Keratinocyte (primary cell): ENCODE data around the gene STPG4. TPM values are rescaled to one million over a fixed set of nuclear protein-coding genes. Genes with fewer than 3 reads are reported as not detected.

Experiments used
- DNase-seq: peaks from one replicate; pipeline ENCODE4 v3.0.0-alpha.2; 2011; ENCODE audit warnings: low read depth, missing footprints, low spot score
- FAIRE-seq: peaks from 2 replicates; lab custom pipeline; 2011; peaks lifted over from hg19 to GRCh38; lab: Jason Lieb, UNC
- H2AFZ ChIP-seq: 2 replicates; pipeline ENCODE4 v1.6.0; 2012; ENCODE audit warnings: low read length, control low read depth, inconsistent platforms; ENCODE audit not compliant: control insufficient read depth
- H3K27ac ChIP-seq: 2 replicates; pipeline ENCODE4 v1.5.1; 2011; ENCODE audit warnings: low read length; ENCODE audit not compliant: control insufficient read depth, insufficient read depth
- H3K27me3 ChIP-seq: 3 replicates; pipeline ENCODE4 v1.6.0; 2011; ENCODE audit warnings: low read length; ENCODE audit not compliant: control insufficient read depth, insufficient read depth; ENCODE audit errors: extremely low read depth
- H3K36me3 ChIP-seq, 2 experiments: 2 replicates in 1 of 2; 3 replicates in 1 of 2; pipeline ENCODE4 v1.5.1; 2011; ENCODE audit warnings: low read length in 2 of 2, mild to moderate bottlenecking in 1 of 2; ENCODE audit not compliant: control insufficient read depth in 2 of 2, insufficient read depth in 2 of 2; ENCODE audit errors: extremely low read depth in 1 of 2
- H3K4me1 ChIP-seq: 3 replicates; pipeline ENCODE4 v1.5.1; 2011; ENCODE audit warnings: low read length; ENCODE audit not compliant: control insufficient read depth, insufficient read depth; ENCODE audit errors: extremely low read depth
- H3K4me2 ChIP-seq: 3 replicates; pipeline ENCODE4 v1.6.0; 2011; ENCODE audit warnings: low read depth, low read length; ENCODE audit not compliant: control insufficient read depth, insufficient read depth; ENCODE audit errors: extremely low read depth
- H3K4me3 ChIP-seq, 3 experiments: fragments of 200-600 bp in 1 of 3; sonication (generic) in 1 of 3; 2 replicates in 2 of 3; 3 replicates in 1 of 3; pipeline ENCODE4 v1.5.1; 2011 to 2016; ENCODE audit warnings: low read length in 3 of 3, mild to moderate bottlenecking in 3 of 3, control low read depth in 2 of 3, inconsistent platforms in 1 of 3, low read depth in 1 of 3, mixed read lengths in 1 of 3, mixed run types in 1 of 3, moderate library complexity in 1 of 3; ENCODE audit not compliant: control insufficient read depth in 2 of 3, insufficient read depth in 2 of 3; ENCODE audit errors: extremely low read depth in 1 of 3
- H3K79me2 ChIP-seq: 2 replicates; pipeline ENCODE4 v1.6.0; 2012; ENCODE audit warnings: low read length; ENCODE audit not compliant: control insufficient read depth, insufficient read depth
- H3K9ac ChIP-seq: 3 replicates; pipeline ENCODE4 v1.6.0; 2011; ENCODE audit warnings: low read length; ENCODE audit not compliant: control insufficient read depth, insufficient read depth; ENCODE audit errors: extremely low read depth
- H3K9me1 ChIP-seq: 3 replicates; pipeline ENCODE4 v1.6.0; 2011; ENCODE audit warnings: low read length; ENCODE audit not compliant: control insufficient read depth, insufficient read depth; ENCODE audit errors: extremely low read depth
- H3K9me3 ChIP-seq: 2 replicates; pipeline ENCODE4 v1.5.1; 2012; ENCODE audit warnings: low read depth, low read length; ENCODE audit not compliant: control insufficient read depth
- H4K20me1 ChIP-seq: 3 replicates; pipeline ENCODE4 v1.6.0; 2011; ENCODE audit warnings: low read length; ENCODE audit not compliant: control insufficient read depth, insufficient read depth; ENCODE audit errors: extremely low read depth
- EZH2 ChIP-seq: IDR thresholded peaks from one replicate; pipeline ENCODE4 v1.6.1; 2012; ENCODE audit warnings: inconsistent platforms, mild to moderate bottlenecking, low read length, moderate library complexity
- dilution Hi-C: fragments of 300-500 bp; cut with MboI; formaldehyde crosslinking; loops from one replicate; pipeline ENCODE4 v1.7.0; 2020; ENCODE audit warnings: low sequenced_read_pairs; ENCODE audit not compliant: extremely low pct_ligation_motif_present
- polyA plus RNA-seq, 5 experiments: library from polyadenylated mRNA; depleted of rRNA in 3 of 5; stranded (reverse) in 3 of 5; stranded (forward) in 1 of 5; unstranded in 1 of 5; fragments of >200 nt; gene quantifications; 1 replicate in 1 of 5; 2 replicates in 3 of 5; 3 replicates in 1 of 5; pipeline versions ENCODE4 v1.2.1 to v1.2.3, GENCODE V29; 2011 to 2012; ENCODE audit warnings: missing spikeins in 2 of 5, low read depth in 1 of 5, low replicate concordance in 1 of 5
- TF ChIP-seq, protein P1 (sequence below), 3 experiments: IDR thresholded peaks in 1 of 3; conservative IDR thresholded peaks in 1 of 3; optimal IDR thresholded peaks in 1 of 3; 2 replicates in 2 of 3; 3 replicates in 1 of 3; pipeline versions ENCODE3 to v1.5.1; 2011; ENCODE audit warnings: low read length in 3 of 3, mild to moderate bottlenecking in 3 of 3, moderate library complexity in 2 of 3, control low read depth in 1 of 3, inconsistent platforms in 1 of 3; ENCODE audit not compliant: insufficient read depth in 2 of 3; ENCODE audit errors: extremely low read depth in 1 of 3

STPG4 gene
- polyA plus RNA-seq, 1 donor (not counting 4 experiments of a cell fraction or from before 2014, with no cell fraction given), result 0.26 TPM

DNA sequence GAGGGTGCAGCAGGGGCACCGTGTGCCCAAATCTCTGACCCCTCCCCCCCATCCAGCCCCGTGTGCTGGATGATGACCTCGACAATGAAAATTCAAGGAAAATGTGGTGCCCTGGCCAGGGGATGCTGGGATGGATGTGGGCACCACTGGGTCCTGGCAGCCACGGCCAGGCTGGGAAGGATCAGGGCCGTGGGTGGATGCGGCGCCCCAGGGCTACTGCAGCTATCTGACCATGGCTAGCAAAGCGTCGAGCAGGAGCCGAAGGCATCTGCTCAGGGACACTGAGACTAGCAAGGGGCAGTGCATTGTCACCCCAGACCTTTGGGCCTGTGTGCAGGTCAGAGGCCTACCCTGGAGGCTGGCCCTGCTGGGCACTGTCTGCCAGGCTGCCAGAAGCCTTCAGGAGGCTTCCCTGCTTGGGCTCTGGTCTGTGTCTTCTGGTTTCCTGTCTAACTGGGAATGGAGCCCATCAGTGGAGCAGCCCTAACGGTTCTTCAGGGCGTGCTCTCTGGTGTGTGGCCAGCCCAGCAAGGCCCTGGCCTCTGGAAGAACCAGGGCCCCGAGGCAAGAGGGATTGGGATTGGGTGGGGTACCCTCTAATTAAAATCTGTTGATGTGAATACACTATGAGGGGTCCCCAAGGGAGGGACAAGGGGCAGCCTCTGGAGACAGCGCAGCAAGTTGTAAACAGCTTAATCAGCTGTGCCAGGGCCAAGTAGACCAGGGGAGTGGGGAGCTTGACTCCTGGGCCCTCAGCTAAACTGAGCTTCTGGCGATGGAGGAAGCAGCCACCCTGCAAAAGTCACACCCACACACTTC lies 98.0 kb downstream of the STPG4 start:
- no peak for FAIRE-seq
- no peak overlapping the region for H2AFZ ChIP-seq
- H3K27ac ChIP-seq, result no peak overlapping the region
- no peaks in the 10 kb centered on the region for H3K27me3 ChIP-seq
- peaks cover 3 to 11% of the 10 kb centered on the region in 2 experiments for H3K36me3 ChIP-seq
- no peak overlapping the region for H3K9ac ChIP-seq
- TF ChIP-seq EZH2, result no peak
- TF ChIP-seq, protein P1, sequence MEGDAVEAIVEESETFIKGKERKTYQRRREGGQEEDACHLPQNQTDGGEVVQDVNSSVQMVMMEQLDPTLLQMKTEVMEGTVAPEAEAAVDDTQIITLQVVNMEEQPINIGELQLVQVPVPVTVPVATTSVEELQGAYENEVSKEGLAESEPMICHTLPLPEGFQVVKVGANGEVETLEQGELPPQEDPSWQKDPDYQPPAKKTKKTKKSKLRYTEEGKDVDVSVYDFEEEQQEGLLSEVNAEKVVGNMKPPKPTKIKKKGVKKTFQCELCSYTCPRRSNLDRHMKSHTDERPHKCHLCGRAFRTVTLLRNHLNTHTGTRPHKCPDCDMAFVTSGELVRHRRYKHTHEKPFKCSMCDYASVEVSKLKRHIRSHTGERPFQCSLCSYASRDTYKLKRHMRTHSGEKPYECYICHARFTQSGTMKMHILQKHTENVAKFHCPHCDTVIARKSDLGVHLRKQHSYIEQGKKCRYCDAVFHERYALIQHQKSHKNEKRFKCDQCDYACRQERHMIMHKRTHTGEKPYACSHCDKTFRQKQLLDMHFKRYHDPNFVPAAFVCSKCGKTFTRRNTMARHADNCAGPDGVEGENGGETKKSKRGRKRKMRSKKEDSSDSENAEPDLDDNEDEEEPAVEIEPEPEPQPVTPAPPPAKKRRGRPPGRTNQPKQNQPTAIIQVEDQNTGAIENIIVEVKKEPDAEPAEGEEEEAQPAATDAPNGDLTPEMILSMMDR (optimal IDR thresholded peaks at IDR 0.05 in 1 of 3, IDR thresholded peaks at IDR 0.05 in 1 of 3, conservative IDR thresholded peaks at IDR 0.05 in 1 of 3; ENCODE audit: extremely low read depth in 1 of 3, insufficient read depth in 2 of 3, low read length in 3 of 3), result no peak
- no peaks in the 10 kb centered on the region for H3K9me3 ChIP-seq
- no peaks in the 10 kb centered on the region for H4K20me1 ChIP-seq
- no peaks in the 10 kb centered on the region for H3K79me2 ChIP-seq
- H3K9me1 ChIP-seq, result peaks cover 3% of the 10 kb centered on the region
- dilution Hi-C loops, result no loop called here
- no peak overlapping the region for H3K4me3 ChIP-seq
- H3K4me1 ChIP-seq, result no peaks in the 10 kb centered on the region
- DNase-seq, result no peak
- H3K4me2 ChIP-seq, result no peak overlapping the region

DNA sequence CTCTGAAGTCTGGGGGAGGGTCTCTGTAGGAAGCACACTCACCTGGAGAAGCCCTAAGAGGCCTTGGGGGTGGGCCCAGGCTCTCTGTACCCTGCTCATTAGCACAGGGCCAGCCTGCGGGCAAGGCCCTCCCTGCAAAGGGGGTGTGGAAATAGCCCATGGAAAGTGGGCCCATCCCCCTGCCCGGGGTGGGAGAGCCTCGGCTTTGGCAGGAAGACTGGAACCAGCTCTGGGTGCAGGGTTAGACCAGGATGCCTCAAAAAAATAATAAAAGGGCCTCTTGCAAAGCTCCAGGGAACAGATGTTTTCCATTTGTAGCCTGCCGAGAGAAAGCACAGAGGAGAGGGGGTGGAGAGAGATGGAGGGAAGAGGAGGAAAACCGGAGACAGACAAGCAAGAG lies 98.7 kb downstream of the STPG4 start:
- Histone ChIP-seq H3K9ac (no peak overlapping the region), H2AFZ (no peak overlapping the region), H3K36me3 (peaks cover 6 to 12% of the 10 kb centered on the region in 2 experiments)

More for the DNA sequence above, 98.7 kb downstream of the STPG4 start:
- dilution Hi-C loops, result no loop called here
- H3K27me3 ChIP-seq, result no peaks in the 10 kb centered on the region
- no peaks in the 10 kb centered on the region for H3K79me2 ChIP-seq
- no peaks in the 10 kb centered on the region for H3K9me3 ChIP-seq
- FAIRE-seq (no peak), DNase-seq (no peak)
- H3K9me1 ChIP-seq, result peaks cover 3% of the 10 kb centered on the region
- no peaks in the 10 kb centered on the region for H3K4me1 ChIP-seq
- H4K20me1 ChIP-seq, result no peaks in the 10 kb centered on the region
- H3K4me3 ChIP-seq, result no peak overlapping the region
- no peak overlapping the region for H3K4me2 ChIP-seq
- TF ChIP-seq EZH2, result no peak
- TF ChIP-seq, protein P1 (optimal IDR thresholded peaks at IDR 0.05 in 1 of 3, IDR thresholded peaks at IDR 0.05 in 1 of 3, conservative IDR thresholded peaks at IDR 0.05 in 1 of 3; ENCODE audit: extremely low read depth in 1 of 3, insufficient read depth in 2 of 3, low read length in 3 of 3), result no peak
- H3K27ac ChIP-seq, result no peak overlapping the region
